ENCODE results near the gene RNF111.

DNA sequence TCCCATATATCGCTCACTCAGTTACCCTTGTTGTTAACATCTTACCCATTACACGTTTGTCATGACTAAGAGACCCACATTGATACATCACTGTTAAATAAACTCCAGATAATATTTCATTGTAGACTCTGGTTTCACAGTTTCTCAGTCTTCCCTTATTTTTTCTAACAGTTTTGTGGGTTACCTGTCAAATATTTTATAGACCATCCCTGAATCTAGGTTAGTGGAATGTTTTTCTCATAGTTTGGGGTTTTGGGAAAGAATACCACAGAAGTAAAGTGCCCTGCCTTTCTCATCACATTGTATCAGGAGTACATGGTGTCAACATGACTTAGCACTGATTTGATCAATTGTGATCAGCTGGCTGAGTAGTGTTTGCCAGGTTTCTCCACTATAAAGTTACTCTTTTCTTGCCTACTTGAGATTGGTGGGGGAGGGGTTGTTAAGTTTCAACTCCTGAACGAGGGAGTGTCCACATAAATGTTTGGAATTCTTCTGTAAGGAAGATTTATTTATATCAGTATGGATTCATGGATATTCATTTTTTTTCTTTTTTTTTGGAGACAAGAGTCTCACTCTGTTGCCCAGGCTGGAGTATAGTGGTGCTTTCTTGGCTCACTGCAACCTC lies 25.9 kb downstream of the RNF111 start:
- TF ChIP-seq ZNF121 (CRISPR knock-in tag; IDR thresholded peaks at IDR 0.05) (no peak), EP300 (IDR thresholded peaks at IDR 0.05; ENCODE audit: low read depth in 2 of 2, low read length in 2 of 2) (no peak), EP300 (CRISPR knock-in tag; IDR thresholded peaks at IDR 0.05; ENCODE audit: borderline replicate concordance) (no peak), POLR2A (IDR thresholded peaks at IDR 0.05; ENCODE audit: insufficient read depth in 1 of 2, low read depth in 2 of 2, low read length in 2 of 2) (no peak), ZNF7 (CRISPR knock-in tag; IDR thresholded peaks at IDR 0.05) (no peak)
- TF ChIP-seq, protein P1, sequence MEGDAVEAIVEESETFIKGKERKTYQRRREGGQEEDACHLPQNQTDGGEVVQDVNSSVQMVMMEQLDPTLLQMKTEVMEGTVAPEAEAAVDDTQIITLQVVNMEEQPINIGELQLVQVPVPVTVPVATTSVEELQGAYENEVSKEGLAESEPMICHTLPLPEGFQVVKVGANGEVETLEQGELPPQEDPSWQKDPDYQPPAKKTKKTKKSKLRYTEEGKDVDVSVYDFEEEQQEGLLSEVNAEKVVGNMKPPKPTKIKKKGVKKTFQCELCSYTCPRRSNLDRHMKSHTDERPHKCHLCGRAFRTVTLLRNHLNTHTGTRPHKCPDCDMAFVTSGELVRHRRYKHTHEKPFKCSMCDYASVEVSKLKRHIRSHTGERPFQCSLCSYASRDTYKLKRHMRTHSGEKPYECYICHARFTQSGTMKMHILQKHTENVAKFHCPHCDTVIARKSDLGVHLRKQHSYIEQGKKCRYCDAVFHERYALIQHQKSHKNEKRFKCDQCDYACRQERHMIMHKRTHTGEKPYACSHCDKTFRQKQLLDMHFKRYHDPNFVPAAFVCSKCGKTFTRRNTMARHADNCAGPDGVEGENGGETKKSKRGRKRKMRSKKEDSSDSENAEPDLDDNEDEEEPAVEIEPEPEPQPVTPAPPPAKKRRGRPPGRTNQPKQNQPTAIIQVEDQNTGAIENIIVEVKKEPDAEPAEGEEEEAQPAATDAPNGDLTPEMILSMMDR (CRISPR knock-in tag; IDR thresholded peaks at IDR 0.05) = no peak
- TF ChIP-seq, protein P2, sequence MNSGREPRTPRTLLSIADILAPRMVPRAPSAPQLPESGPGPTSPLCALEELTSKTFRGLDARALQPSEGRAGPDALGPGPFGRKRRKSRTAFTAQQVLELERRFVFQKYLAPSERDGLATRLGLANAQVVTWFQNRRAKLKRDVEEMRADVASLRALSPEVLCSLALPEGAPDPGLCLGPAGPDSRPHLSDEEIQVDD (CRISPR knock-in tag; IDR thresholded peaks at IDR 0.05; ENCODE audit: borderline replicate concordance) = no peak
